Left ventricle myocardium inferior (tissue), 1 donor: ENCODE measurements around the gene ATP1B2. TPM values are rescaled to one million over a fixed set of nuclear protein-coding genes. Genes with fewer than 3 reads are reported as not detected.
A peak's percentile ranks its signal among the peaks of the same experiment; 100 is the strongest.

Experiments used
- DNase-seq: peaks from one replicate; pipeline ENCODE4 v3.0.0-alpha.2; 2020
- H3K27ac ChIP-seq: fragments of 200-600 bp; replicated peaks from 2 replicates; pipeline ENCODE4 v1.8.0; 2021
- H3K27me3 ChIP-seq: fragments of 200-600 bp; 2 replicates; pipeline ENCODE4 v1.8.0; 2021; ENCODE audit warnings: low read depth
- H3K36me3 ChIP-seq: fragments of 200-600 bp; 2 replicates; pipeline ENCODE4 v1.8.0; 2021
- H3K4me1 ChIP-seq: fragments of 200-600 bp; 2 replicates; pipeline ENCODE4 v1.8.0; 2021
- H3K4me3 ChIP-seq: fragments of 200-600 bp; 2 replicates; pipeline ENCODE4 v1.8.0; 2021; ENCODE audit warnings: mild to moderate bottlenecking, moderate library complexity
- H3K9me3 ChIP-seq: fragments of 200-600 bp; replicated peaks from 2 replicates; pipeline ENCODE4 v1.8.0; 2021
- CTCF ChIP-seq: fragments of 200-600 bp; IDR thresholded peaks from 2 replicates; pipeline ENCODE4 v1.8.0; 2021; ENCODE audit warnings: antibody characterized with exemption, mild to moderate bottlenecking, borderline replicate concordance
- intact Hi-C: fragments of 100-400 bp; cut with micrococcal nuclease; formaldehyde crosslinking; loops from one replicate; pipeline ENCODE4 v1.11.0; 2022
- total RNA-seq: library from RNA; stranded (reverse); fragmentation: NEBNext Ultra II Directional; extraction: Animal tissue kit (Norgen Biotek cat#: 25700); gene quantifications from one replicate; pipeline ENCODE4 v1.2.1, GENCODE V29; 2021
- donor health status: DM: no; HTN: yes; CAD: no; lungs with severe emphysema.

The ATP1B2 gene
- total RNA-seq, 1 donor from 2014 or later = 2.8 TPM

- peaks cover 15% of the 10 kb centered on the region for H3K4me1 ChIP-seq
- peaks cover 7% of the 10 kb centered on the region for H3K27me3 ChIP-seq
- H3K27ac ChIP-seq = peak overlapping the region; percentile 55
- no peaks in the 10 kb centered on the region for H3K36me3 ChIP-seq
- no peak for TF ChIP-seq CTCF
- DNase-seq = peak; percentile 73
- no peak overlapping the region for H3K4me3 ChIP-seq
- intact Hi-C loops = no loop called here
- H3K9me3 ChIP-seq = no peaks in the 10 kb centered on the region
These were observed 6.4 kb downstream of the ATP1B2 start for GRCh38 chr17:7656958-7657609.

GRCh38 chr17:7667656-7668406 lies 17.1 kb downstream of the ATP1B2 start:
- Histone ChIP-seq H3K27ac (no peak overlapping the region), H3K9me3 (no peaks in the 10 kb centered on the region), H3K4me1 (no peaks in the 10 kb centered on the region), H3K36me3 (peaks cover 68% of the 10 kb centered on the region), H3K27me3 (no peaks in the 10 kb centered on the region), H3K4me3 (no peak overlapping the region)
- intact Hi-C loops = no loop called here
- DNase-seq = no peak
- no peak for TF ChIP-seq CTCF

- H3K4me3 ChIP-seq = no peak overlapping the region
- TF ChIP-seq CTCF = no peak
- peaks cover 4% of the 10 kb centered on the region for H3K9me3 ChIP-seq
- H3K27me3 ChIP-seq = no peaks in the 10 kb centered on the region
- no peak for DNase-seq
- no peaks in the 10 kb centered on the region for H3K4me1 ChIP-seq
- H3K36me3 ChIP-seq = peaks cover 74% of the 10 kb centered on the region
- no peak overlapping the region for H3K27ac ChIP-seq
- intact Hi-C loops = no loop called here
These were observed 17.8 kb downstream of the ATP1B2 start for GRCh38 chr17:7668482-7668881.

DNA sequence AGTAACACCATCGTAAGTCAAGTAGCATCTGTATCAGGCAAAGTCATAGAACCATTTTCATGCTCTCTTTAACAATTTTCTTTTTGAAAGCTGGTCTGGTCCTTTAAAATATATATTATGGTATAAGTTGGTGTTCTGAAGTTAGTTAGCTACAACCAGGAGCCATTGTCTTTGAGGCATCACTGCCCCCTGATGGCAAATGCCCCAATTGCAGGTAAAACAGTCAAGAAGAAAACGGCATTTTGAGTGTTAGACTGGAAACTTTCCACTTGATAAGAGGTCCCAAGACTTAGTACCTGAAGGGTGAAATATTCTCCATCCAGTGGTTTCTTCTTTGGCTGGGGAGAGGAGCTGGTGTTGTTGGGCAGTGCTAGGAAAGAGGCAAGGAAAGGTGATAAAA lies 22.5 kb downstream of the ATP1B2 start:
- Histone ChIP-seq H3K9me3 (peaks cover 10% of the 10 kb centered on the region), H3K4me1 (no peaks in the 10 kb centered on the region), H3K27me3 (no peaks in the 10 kb centered on the region), H3K36me3 (peaks cover 78% of the 10 kb centered on the region), H3K27ac (no peak overlapping the region), H3K4me3 (no peak overlapping the region)
- intact Hi-C loops = no loop called here
- TF ChIP-seq CTCF = peak; percentile 28
- DNase-seq = no peak

- no peak overlapping the region for H3K4me3 ChIP-seq
- intact Hi-C loops = no loop called here
- H3K27ac ChIP-seq = no peak overlapping the region
These were observed 24.2 kb downstream of the ATP1B2 start for GRCh38 chr17:7674934-7675333.

More at GRCh38 chr17:7674934-7675333, 24.2 kb downstream of the ATP1B2 start:
- Histone ChIP-seq H3K27me3 (no peaks in the 10 kb centered on the region), H3K9me3 (peaks cover 10% of the 10 kb centered on the region), H3K4me1 (no peaks in the 10 kb centered on the region), H3K36me3 (peaks cover 62% of the 10 kb centered on the region)
- no peak for DNase-seq
- TF ChIP-seq CTCF = no peak
